ENCODE data around the gene SLC6A17. TPM values are rescaled to one million over a fixed set of nuclear protein-coding genes. Genes with fewer than 3 reads are reported as not detected.

The SLC6A17 gene
- total and polyA plus RNA-seq, 9 of the 15 experiments (the other 6 are each of a cell fraction or from before 2014, with no cell fraction given): not detected

DNA sequence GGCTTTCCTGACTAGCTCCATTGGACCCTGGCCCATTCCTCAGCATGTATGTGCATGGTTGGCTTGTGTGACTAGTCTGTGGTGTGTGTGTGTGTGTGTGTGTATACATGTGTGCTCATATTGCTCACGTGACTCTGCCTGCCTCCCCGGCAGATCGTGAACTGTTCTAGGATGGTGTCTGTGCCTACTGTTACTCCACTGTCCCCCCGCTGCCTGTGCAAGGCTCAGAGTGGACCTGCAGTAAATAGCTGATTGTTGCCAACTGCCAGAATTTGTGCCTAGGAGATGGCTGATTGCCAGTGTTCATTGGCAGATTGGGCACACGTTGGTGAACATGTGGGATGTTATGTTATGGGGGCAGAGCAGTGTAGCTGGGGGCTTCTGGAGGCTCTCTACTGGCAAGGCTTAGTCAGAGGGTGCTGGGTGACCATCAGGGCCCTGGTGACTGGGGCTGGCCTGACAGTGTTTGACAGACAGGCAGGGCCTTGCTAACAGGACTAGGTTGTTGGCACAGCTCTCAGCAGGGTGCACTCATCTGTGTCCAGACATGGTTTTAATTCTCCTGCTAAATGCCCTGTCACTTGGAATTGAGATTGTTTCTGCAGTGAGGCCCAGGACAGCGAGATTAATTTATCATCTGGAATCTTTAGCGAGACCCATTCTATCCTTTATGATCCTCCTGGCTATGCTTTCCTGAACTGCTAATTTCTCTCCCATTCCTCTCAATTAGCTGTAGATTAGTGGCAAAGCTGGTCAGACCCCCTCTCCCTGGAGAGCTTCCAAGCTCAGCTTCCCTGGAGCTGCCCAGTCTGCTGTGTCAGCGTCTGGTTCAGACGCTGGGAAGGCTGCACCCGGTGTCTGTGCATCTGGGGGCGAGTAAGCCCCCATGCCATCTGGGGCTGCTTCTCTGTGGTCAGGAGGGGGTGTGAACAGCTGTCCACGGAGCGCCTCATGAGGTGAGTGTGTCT lies 20.8 kb downstream of the SLC6A17 start (continued):
- TF ChIP-seq, protein P1, sequence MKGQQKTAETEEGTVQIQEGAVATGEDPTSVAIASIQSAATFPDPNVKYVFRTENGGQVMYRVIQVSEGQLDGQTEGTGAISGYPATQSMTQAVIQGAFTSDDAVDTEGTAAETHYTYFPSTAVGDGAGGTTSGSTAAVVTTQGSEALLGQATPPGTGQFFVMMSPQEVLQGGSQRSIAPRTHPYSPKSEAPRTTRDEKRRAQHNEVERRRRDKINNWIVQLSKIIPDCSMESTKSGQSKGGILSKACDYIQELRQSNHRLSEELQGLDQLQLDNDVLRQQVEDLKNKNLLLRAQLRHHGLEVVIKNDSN (CRISPR knock-in tag; IDR thresholded peaks at IDR 0.05): peak; percentile 66
- TF ChIP-seq, protein P2, sequence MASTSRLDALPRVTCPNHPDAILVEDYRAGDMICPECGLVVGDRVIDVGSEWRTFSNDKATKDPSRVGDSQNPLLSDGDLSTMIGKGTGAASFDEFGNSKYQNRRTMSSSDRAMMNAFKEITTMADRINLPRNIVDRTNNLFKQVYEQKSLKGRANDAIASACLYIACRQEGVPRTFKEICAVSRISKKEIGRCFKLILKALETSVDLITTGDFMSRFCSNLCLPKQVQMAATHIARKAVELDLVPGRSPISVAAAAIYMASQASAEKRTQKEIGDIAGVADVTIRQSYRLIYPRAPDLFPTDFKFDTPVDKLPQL (IDR thresholded peaks at IDR 0.05; ENCODE audit: extremely low read depth, insufficient read length): no peak
- TF ChIP-seq NR2C2 (CRISPR knock-in tag; IDR thresholded peaks at IDR 0.05) (no peak), NR2C2 (tag; IDR thresholded peaks at IDR 0.05) (no peak)

DNA sequence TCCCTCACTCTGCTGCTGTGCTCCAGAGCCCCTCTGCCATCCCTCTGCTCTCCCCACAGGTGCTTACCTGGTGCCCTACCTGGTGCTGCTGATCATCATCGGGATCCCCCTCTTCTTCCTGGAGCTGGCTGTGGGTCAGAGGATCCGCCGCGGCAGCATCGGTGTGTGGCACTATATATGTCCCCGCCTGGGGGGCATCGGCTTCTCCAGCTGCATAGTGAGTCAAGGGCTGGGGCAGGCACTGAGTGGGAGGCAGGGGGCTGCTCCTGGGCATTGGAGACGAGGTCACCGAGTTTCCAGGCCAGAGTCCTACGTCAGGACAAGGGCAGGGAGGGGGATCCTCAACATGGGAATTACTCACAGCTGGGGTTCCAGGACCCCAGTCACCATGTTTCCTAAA lies 21.7 kb downstream of the SLC6A17 start:
- POLR2A ChIA-PET: interaction anchor here (0.6 to 1.4 kb wide), 4 partner anchors 10 to 133 kb away, joined by 3 to 4 read pairs (median 4); no protein-coding TSS in a partner anchor
- BruUV-seq (replicated peaks): no TSS peak
- CTCF ChIA-PET (ENCODE audit: low intra/inter-chr PET ratio): no interaction called here
- TF ChIP-seq, protein P3, sequence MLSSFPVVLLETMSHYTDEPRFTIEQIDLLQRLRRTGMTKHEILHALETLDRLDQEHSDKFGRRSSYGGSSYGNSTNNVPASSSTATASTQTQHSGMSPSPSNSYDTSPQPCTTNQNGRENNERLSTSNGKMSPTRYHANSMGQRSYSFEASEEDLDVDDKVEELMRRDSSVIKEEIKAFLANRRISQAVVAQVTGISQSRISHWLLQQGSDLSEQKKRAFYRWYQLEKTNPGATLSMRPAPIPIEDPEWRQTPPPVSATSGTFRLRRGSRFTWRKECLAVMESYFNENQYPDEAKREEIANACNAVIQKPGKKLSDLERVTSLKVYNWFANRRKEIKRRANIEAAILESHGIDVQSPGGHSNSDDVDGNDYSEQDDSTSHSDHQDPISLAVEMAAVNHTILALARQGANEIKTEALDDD (IDR thresholded peaks at IDR 0.05): no peak
- TF ChIP-seq ZNF445 (CRISPR knock-in tag; IDR thresholded peaks at IDR 0.05; ENCODE audit: low read depth) (no peak), SIN3A (IDR thresholded peaks at IDR 0.05; ENCODE audit: borderline replicate concordance in 2 of 2, control insufficient read depth in 1 of 2, low read depth in 2 of 2, low read length in 2 of 2) (no peak)
- TF ChIP-seq, protein P4, sequence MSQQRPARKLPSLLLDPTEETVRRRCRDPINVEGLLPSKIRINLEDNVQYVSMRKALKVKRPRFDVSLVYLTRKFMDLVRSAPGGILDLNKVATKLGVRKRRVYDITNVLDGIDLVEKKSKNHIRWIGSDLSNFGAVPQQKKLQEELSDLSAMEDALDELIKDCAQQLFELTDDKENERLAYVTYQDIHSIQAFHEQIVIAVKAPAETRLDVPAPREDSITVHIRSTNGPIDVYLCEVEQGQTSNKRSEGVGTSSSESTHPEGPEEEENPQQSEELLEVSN (IDR thresholded peaks at IDR 0.05; ENCODE audit: borderline replicate concordance in 1 of 2, extremely low read depth in 1 of 2, insufficient read depth in 1 of 2, insufficient read length in 1 of 2, low read depth in 1 of 2, low read length in 1 of 2, poor library complexity in 1 of 2, severe bottlenecking in 1 of 2): no peak
- TF ChIP-seq, protein P5, sequence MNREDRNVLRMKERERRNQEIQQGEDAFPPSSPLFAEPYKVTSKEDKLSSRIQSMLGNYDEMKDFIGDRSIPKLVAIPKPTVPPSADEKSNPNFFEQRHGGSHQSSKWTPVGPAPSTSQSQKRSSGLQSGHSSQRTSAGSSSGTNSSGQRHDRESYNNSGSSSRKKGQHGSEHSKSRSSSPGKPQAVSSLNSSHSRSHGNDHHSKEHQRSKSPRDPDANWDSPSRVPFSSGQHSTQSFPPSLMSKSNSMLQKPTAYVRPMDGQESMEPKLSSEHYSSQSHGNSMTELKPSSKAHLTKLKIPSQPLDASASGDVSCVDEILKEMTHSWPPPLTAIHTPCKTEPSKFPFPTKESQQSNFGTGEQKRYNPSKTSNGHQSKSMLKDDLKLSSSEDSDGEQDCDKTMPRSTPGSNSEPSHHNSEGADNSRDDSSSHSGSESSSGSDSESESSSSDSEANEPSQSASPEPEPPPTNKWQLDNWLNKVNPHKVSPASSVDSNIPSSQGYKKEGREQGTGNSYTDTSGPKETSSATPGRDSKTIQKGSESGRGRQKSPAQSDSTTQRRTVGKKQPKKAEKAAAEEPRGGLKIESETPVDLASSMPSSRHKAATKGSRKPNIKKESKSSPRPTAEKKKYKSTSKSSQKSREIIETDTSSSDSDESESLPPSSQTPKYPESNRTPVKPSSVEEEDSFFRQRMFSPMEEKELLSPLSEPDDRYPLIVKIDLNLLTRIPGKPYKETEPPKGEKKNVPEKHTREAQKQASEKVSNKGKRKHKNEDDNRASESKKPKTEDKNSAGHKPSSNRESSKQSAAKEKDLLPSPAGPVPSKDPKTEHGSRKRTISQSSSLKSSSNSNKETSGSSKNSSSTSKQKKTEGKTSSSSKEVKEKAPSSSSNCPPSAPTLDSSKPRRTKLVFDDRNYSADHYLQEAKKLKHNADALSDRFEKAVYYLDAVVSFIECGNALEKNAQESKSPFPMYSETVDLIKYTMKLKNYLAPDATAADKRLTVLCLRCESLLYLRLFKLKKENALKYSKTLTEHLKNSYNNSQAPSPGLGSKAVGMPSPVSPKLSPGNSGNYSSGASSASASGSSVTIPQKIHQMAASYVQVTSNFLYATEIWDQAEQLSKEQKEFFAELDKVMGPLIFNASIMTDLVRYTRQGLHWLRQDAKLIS (CRISPR knock-in tag; IDR thresholded peaks at IDR 0.05): no peak

More for the DNA sequence above, 21.7 kb downstream of the SLC6A17 start:
- Histone ChIP-seq H3K9ac (ENCODE audit: insufficient read depth in 1 of 2, low read depth in 2 of 2, low read length in 2 of 2) (no peak overlapping the region), H2AFZ (ENCODE audit: low read depth, low read length) (no peak overlapping the region), H3K36me3 (ENCODE audit: control insufficient read depth, insufficient read depth, low read length) (no peaks in the 10 kb centered on the region), H3K9me1 (ENCODE audit: control insufficient read depth, insufficient read depth, low read length) (no peaks in the 10 kb centered on the region), H3K9me3 (replicated peaks; ENCODE audit: control insufficient read depth, insufficient read depth, low read depth, low read length) (no peaks in the 10 kb centered on the region), H3K4me1 (replicated peaks in 1 of 2; ENCODE audit: control insufficient read depth in 2 of 2, insufficient read depth in 2 of 2, low read length in 2 of 2) (no peaks in the 10 kb centered on the region), H3K4me3 (no peak overlapping the region), H3K4me2 (ENCODE audit: insufficient read depth, low read length) (no peak overlapping the region), H4K20me1 (replicated peaks; ENCODE audit: control insufficient read depth, insufficient read depth, low read length) (0 out of 2 replicates have a peak, but pooled peaks cover 13% of the 10 kb centered on the region), H3K27ac (ENCODE audit: extremely low read depth, low read depth, low read length) (no peak overlapping the region), H3K27me3 (ENCODE audit: control insufficient read depth in 2 of 2, insufficient read depth in 2 of 2, low read length in 2 of 2) (peaks cover 51 to 71% of the 10 kb centered on the region in 2 experiments), H3K79me2 (ENCODE audit: control insufficient read depth, insufficient read depth, low read length) (no peaks in the 10 kb centered on the region)
- intact Hi-C loops (cut with micrococcal nuclease): no loop called here
- ATAC-seq (no peak), DNase-seq (ENCODE audit: extremely low read depth in 1 of 4, low spot score in 3 of 4) (no peak), FAIRE-seq (no peak)
- in situ Hi-C loops (cut with MboI): no loop called here
- WGBS (ENCODE audit: insufficient coverage, low coverage, missing lambda C conversion rate): 2% methylated on average over 9 of the region's 10 CpGs

All from K562 (cell line).